Peyer's patch (tissue), 4 donors: ENCODE measurements around the gene HTR7.
"Not testable (repeated sequence)": the region's sequence is repeated elsewhere in the genome, so short reads cannot be mapped to it uniquely, and the experiment has no call there.

Experiments
- POLR2A ChIP-seq, 2 donors: fragments of 450-650 bp; IDR thresholded peaks; one replicate each; pipeline ENCODE4 v1.5.1; 2017; ENCODE audit warnings: antibody characterized with exemption in 2 of 2, mild to moderate bottlenecking in 2 of 2, moderate library complexity in 2 of 2
- TF ChIP-seq, protein P1 (sequence below), 6 experiments: fragments of 450-650 bp in 4 of 6; fragments of 200-600 bp in 2 of 6; sonication (generic) in 1 of 6; IDR thresholded peaks; one replicate each; pipeline ENCODE4 v1.5.1; 2017 to 2019; ENCODE audit warnings: antibody characterized with exemption in 6 of 6, mild to moderate bottlenecking in 3 of 6, moderate library complexity in 1 of 6

GRCh38 chr10:90896916-90897315, 39.1 kb upstream of the HTR7 start:
- TF ChIP-seq, protein P1, sequence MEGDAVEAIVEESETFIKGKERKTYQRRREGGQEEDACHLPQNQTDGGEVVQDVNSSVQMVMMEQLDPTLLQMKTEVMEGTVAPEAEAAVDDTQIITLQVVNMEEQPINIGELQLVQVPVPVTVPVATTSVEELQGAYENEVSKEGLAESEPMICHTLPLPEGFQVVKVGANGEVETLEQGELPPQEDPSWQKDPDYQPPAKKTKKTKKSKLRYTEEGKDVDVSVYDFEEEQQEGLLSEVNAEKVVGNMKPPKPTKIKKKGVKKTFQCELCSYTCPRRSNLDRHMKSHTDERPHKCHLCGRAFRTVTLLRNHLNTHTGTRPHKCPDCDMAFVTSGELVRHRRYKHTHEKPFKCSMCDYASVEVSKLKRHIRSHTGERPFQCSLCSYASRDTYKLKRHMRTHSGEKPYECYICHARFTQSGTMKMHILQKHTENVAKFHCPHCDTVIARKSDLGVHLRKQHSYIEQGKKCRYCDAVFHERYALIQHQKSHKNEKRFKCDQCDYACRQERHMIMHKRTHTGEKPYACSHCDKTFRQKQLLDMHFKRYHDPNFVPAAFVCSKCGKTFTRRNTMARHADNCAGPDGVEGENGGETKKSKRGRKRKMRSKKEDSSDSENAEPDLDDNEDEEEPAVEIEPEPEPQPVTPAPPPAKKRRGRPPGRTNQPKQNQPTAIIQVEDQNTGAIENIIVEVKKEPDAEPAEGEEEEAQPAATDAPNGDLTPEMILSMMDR (IDR thresholded peaks at IDR 0.05), result not testable (repeated sequence)
- not testable (repeated sequence) for TF ChIP-seq POLR2A (IDR thresholded peaks at IDR 0.05)
